ENCODE measurements around the gene HAUS7. TPM values are rescaled to one million over a fixed set of nuclear protein-coding genes. Genes with fewer than 3 reads are reported as not detected.

The HAUS7 gene
- total RNA-seq, 4 donors from 2014 or later = 20.7 to 46.8 (median 27.7) TPM

GRCh38 chrX:153445106-153445855, 25.1 kb downstream of the HAUS7 start:
- TF ChIP-seq POLR2A (IDR thresholded peaks at IDR 0.05) (no peak), CTCF (IDR thresholded peaks at IDR 0.05) (no peak)
- intact Hi-C loops (cut with DNase I) = no loop called here
- no peaks in the 10 kb centered on the region for H3K27me3 ChIP-seq
- no peaks in the 10 kb centered on the region for H3K4me1 ChIP-seq
- no peak for DNase-seq
- 95 to 100% methylated on average over 2 to 7 of the region's 35 CpGs for WGBS, 2 donors
- H3K4me3 ChIP-seq (replicated peaks in 1 of 3) = no peak overlapping the region
- H3K9me3 ChIP-seq = no peaks in the 10 kb centered on the region
- H3K36me3 ChIP-seq = no peaks in the 10 kb centered on the region
- H3K27ac ChIP-seq = no peak overlapping the region

GRCh38 chrX:153444333-153445011, 25.9 kb downstream of the HAUS7 start:
- no peak overlapping the region for H3K4me3 ChIP-seq (replicated peaks in 1 of 3)
- H3K36me3 ChIP-seq = no peaks in the 10 kb centered on the region
- H3K27me3 ChIP-seq = no peaks in the 10 kb centered on the region
- no peaks in the 10 kb centered on the region for H3K9me3 ChIP-seq
- intact Hi-C loops (cut with DNase I) = no loop called here
- H3K27ac ChIP-seq = no peak overlapping the region
- DNase-seq = no peak
- TF ChIP-seq POLR2A (IDR thresholded peaks at IDR 0.05) = no peak
- no peak for TF ChIP-seq CTCF (IDR thresholded peaks at IDR 0.05)
- no peaks in the 10 kb centered on the region for H3K4me1 ChIP-seq
- WGBS, 2 donors = 92% methylated on average over 14 of the region's 37 CpGs; no CpG with 5 or more reads in 1 of the 2 donors

- Histone ChIP-seq H3K27ac (no peak overlapping the region), H3K27me3 (no peaks in the 10 kb centered on the region), H3K4me3 (replicated peaks in 1 of 3) (no peak overlapping the region), H3K36me3 (no peaks in the 10 kb centered on the region), H3K9me3 (no peaks in the 10 kb centered on the region), H3K4me1 (no peaks in the 10 kb centered on the region)
- 91% methylated on average over 6 of the region's 25 CpGs; no CpG with 5 or more reads in 1 of the 2 donors for WGBS, 2 donors
- no peak for TF ChIP-seq POLR2A (IDR thresholded peaks at IDR 0.05)
- no peak for TF ChIP-seq CTCF (IDR thresholded peaks at IDR 0.05)
- intact Hi-C loops (cut with DNase I) = no loop called here
- no peak for DNase-seq
Observed at GRCh38 chrX:153443476-153444332, 26.7 kb downstream of the HAUS7 start.

- intact Hi-C loops (cut with DNase I) = no loop called here
- Histone ChIP-seq H3K4me1 (no peaks in the 10 kb centered on the region), H3K9me3 (no peaks in the 10 kb centered on the region), H3K27ac (no peak overlapping the region), H3K36me3 (no peaks in the 10 kb centered on the region), H3K4me3 (replicated peaks in 1 of 3) (no peak overlapping the region), H3K27me3 (no peaks in the 10 kb centered on the region)
- TF ChIP-seq CTCF (IDR thresholded peaks at IDR 0.05) = no peak
- TF ChIP-seq POLR2A (IDR thresholded peaks at IDR 0.05) = no peak
- DNase-seq = no peak
- WGBS, 2 donors = 81 to 100% methylated on average over 3 to 4 of the region's 5 CpGs
Observed at GRCh38 chrX:153442463-153442862, 27.9 kb downstream of the HAUS7 start.

Data from thyroid gland (tissue), 4 donors.